KOPT-K1 (cell line): ENCODE results near the gene RABGAP1.

Experiments
- H3K27ac ChIP-seq: fragments of 200-600 bp; sonication (generic); 2 replicates; pipeline ENCODE4 v1.5.1; 2016; ENCODE audit warnings: antibody characterized with exemption, mild to moderate bottlenecking, low read depth, low read length; ENCODE audit not compliant: poor library complexity, severe bottlenecking
- H3K36me3 ChIP-seq: fragments of 200-600 bp; sonication (generic); 2 replicates; pipeline ENCODE4 v1.5.1; 2017; ENCODE audit warnings: antibody characterized with exemption, mild to moderate bottlenecking, low read length, moderate library complexity; ENCODE audit not compliant: insufficient read depth
- H3K9me3 ChIP-seq: fragments of 200-600 bp; sonication (generic); 2 replicates; pipeline ENCODE4 v1.5.1; 2017; ENCODE audit warnings: antibody characterized with exemption, low read length, mild to moderate bottlenecking; ENCODE audit not compliant: insufficient read depth, poor library complexity, severe bottlenecking

The RABGAP1 gene

DNA sequence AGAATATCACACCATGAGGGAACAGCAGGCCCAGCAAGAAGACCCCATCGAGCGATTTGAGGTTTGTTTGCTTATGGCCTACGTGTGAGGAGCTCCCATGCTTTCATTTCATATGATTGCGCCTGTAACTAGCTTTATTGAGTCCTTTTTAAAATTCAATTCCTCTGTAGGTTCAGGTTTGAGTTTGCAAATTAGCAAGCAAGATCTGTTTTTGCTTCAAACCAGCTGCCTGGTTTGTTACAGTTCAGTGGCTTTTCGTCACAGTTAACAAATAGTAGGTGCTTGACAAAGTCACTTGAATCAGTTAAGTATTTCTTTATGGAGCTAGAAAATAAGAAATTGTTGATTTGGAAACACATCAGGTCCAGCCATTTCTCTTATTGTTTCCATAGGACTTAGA is 149.0 kb downstream of the RABGAP1 start:
- Histone ChIP-seq H3K36me3 (peaks cover 76% of the 10 kb centered on the region), H3K27ac (no peak overlapping the region), H3K9me3 (no peaks in the 10 kb centered on the region)

DNA sequence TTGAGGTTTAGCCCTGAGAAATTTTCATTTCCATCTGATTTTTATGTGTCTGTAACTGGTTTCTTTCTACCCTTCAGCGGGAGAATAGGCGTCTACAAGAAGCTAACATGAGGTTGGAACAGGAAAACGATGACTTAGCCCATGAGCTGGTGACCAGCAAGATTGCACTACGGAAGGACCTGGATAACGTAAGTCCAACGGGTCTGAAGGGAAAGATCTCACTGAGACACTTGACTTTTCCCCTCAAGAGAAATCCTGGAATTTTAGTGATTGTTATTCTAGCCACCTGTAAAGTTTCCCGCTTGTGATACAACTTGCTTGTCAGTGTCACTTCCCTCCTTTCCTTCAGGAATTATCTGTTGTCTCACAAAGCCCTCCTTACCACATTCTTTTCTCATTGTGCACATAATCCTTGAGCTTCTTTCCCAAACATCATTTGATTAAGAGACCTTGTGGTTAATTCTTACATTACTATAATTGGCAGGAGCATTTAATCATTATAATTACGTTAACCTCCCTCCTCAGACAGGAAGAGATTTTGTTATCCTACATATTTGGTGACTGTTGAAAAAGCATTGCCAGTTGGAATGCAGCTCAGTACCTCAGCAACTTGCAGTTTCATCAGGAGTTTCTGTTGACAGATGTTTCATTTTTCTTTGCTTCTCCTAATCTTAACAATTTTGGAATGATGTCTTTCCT is 149.5 kb downstream of the RABGAP1 start:
- Histone ChIP-seq H3K36me3 (peaks cover 76% of the 10 kb centered on the region), H3K9me3 (no peaks in the 10 kb centered on the region), H3K27ac (no peak overlapping the region)

DNA sequence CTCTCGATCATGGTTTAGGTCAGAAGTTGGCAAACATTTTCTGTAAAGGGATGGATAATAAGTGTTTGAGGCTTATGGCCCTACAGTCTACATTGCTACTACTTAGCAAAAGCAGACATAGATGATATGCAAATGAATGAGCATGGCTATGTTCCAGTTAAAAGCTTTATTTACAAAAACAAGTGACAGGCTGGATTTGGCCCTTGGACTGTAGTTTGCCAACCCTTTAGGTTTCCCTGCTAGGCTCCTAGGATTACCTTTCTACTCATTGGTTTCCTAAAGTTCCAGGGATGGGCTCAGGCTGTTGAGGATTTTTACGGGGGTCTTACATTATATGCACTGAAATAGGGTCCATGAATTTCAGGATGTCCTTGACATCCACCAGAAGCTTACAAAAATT is 150.1 kb downstream of the RABGAP1 start:
- H3K27ac ChIP-seq, result no peak overlapping the region
- H3K36me3 ChIP-seq, result peaks cover 77% of the 10 kb centered on the region
- H3K9me3 ChIP-seq, result no peaks in the 10 kb centered on the region

- Histone ChIP-seq H3K9me3 (no peaks in the 10 kb centered on the region), H3K36me3 (peaks cover 78% of the 10 kb centered on the region), H3K27ac (no peak overlapping the region)
Measured at GRCh38 chr9:123091459-123091858, 150.6 kb downstream of the RABGAP1 start.

GRCh38 chr9:123093141-123093540 is 152.3 kb downstream of the RABGAP1 start:
- Histone ChIP-seq H3K36me3 (peaks cover 87% of the 10 kb centered on the region), H3K9me3 (no peaks in the 10 kb centered on the region), H3K27ac (no peak overlapping the region)

GRCh38 chr9:123096987-123097386 is 156.2 kb downstream of the RABGAP1 start:
- Histone ChIP-seq H3K27ac (no peak overlapping the region), H3K9me3 (no peaks in the 10 kb centered on the region)

GRCh38 chr9:123097430-123098095 is 156.7 kb downstream of the RABGAP1 start:
- no peak overlapping the region for H3K27ac ChIP-seq
- no peaks in the 10 kb centered on the region for H3K9me3 ChIP-seq
- peaks cover 89% of the 10 kb centered on the region for H3K36me3 ChIP-seq

More at GRCh38 chr9:123096987-123097386, 156.2 kb downstream of the RABGAP1 start:
- H3K36me3 ChIP-seq, result peaks cover 89% of the 10 kb centered on the region

- peaks cover 89% of the 10 kb centered on the region for H3K36me3 ChIP-seq
- no peaks in the 10 kb centered on the region for H3K9me3 ChIP-seq
- H3K27ac ChIP-seq, result no peak overlapping the region
Measured at GRCh38 chr9:123098096-123098459, 157.3 kb downstream of the RABGAP1 start.

- peaks cover 83% of the 10 kb centered on the region for H3K36me3 ChIP-seq
- no peaks in the 10 kb centered on the region for H3K9me3 ChIP-seq
- no peak overlapping the region for H3K27ac ChIP-seq
Measured at GRCh38 chr9:123099042-123099441, 158.2 kb downstream of the RABGAP1 start.

DNA sequence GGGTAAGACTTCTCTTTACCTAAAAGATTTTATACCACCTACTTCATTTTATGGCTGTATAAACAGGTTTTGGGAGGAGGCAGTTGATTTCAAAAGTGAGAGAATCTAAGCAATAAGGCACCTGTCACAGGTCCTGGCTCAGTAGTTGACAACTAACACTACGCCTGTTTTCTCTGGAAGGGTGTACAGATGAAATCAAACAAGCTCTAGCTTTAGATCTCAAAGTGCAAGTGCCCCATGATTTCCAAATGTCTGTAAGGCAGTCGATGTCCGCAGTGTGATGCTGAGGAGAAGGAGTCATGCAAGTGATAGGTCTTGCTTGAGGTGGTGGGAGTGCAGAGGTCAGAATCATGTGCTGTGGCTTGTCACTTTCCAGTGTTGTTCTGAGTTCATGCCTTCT is 158.7 kb downstream of the RABGAP1 start:
- H3K27ac ChIP-seq, result no peak overlapping the region
- peaks cover 81% of the 10 kb centered on the region for H3K36me3 ChIP-seq

DNA sequence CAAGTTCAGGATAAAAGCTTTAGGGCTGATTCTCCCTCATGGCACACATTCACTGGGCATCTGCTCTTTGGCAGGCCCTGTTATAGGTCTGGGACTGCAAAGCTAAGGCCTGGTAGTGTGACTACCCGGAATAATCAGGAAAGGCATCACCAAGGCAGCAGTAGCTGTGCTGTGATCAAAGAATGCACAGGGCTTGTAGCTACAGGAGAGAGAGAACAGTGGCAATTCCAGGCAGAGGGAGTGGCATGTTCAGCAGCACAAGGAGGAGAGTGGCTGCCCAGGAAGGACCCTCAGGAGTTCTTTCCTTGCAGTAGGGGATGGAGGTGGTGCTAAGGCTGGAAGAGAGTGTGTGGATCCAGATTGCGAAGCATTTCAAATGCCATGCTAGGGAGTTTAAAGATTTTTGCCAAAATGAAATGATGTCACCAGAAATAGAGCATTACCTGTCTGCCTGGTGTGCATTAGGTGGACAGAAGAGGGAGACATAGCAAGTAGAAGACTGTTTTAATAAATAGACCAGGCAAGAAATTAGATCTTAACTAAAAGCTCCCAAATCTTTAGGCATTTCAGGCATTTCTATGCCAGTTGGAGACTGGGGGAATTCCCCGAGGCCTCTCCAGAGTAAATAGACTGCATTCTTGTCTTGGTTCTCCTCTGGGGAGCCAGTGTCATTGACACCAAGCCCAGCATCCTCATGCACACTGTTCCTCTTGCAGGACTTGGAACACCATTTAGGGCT is 161.7 kb downstream of the RABGAP1 start:
- H3K36me3 ChIP-seq, result peaks cover 81% of the 10 kb centered on the region
- no peak overlapping the region for H3K27ac ChIP-seq

More for the DNA sequence above, 158.7 kb downstream of the RABGAP1 start:
- H3K9me3 ChIP-seq, result no peaks in the 10 kb centered on the region

GRCh38 chr9:123104807-123105206 is 164.0 kb downstream of the RABGAP1 start:
- Histone ChIP-seq H3K36me3 (peaks cover 81% of the 10 kb centered on the region), H3K9me3 (no peaks in the 10 kb centered on the region)

More for the DNA sequence above, 161.7 kb downstream of the RABGAP1 start:
- no peaks in the 10 kb centered on the region for H3K9me3 ChIP-seq

DNA sequence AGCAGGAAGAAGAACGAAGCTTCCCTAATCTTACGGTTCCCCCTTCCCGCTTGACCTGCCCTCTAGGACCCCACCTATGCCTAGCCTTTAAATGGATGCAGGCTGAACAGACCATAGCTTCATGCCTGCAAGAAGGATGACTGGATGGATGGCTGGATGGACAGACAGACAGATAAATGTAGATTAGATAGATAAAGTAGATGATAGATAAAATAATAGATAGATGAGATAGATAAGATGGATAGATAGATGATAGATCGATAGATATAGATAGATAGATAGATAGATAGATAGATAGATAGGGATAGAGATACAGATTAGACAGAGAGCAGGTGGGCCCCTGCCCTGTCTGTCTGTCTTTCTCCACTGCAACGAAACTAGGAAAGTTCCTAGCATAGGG is 164.7 kb downstream of the RABGAP1 start:
- Histone ChIP-seq H3K36me3 (peaks cover 83% of the 10 kb centered on the region), H3K9me3 (no peaks in the 10 kb centered on the region), H3K27ac (no peak overlapping the region)

More at GRCh38 chr9:123104807-123105206, 164.0 kb downstream of the RABGAP1 start:
- no peak overlapping the region for H3K27ac ChIP-seq

GRCh38 chr9:123107639-123108285 is 166.9 kb downstream of the RABGAP1 start:
- H3K27ac ChIP-seq, result no peak overlapping the region

DNA sequence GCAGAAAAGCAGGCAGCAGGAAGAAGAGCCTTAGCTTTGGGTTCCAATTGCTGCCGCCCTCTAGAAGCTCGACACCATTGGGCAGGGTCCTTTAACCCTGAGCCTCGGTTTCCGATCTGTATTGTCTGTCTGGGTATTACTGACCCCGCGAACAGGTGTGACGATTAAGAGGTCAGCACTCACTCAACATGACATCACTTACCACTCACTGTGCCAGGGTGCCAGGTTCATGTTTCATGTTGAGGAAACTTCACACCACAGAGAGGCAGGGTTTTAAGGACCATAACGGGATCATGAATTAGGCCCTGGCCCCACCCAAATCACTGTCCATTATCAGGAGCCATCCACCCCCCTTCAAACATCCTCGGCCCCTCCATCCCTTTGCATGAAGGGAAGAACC is 168.2 kb downstream of the RABGAP1 start:
- Histone ChIP-seq H3K36me3 (peaks cover 93% of the 10 kb centered on the region), H3K27ac (no peak overlapping the region), H3K9me3 (no peaks in the 10 kb centered on the region)

More at GRCh38 chr9:123107639-123108285, 166.9 kb downstream of the RABGAP1 start:
- H3K9me3 ChIP-seq, result no peaks in the 10 kb centered on the region
- peaks cover 90% of the 10 kb centered on the region for H3K36me3 ChIP-seq
